A549 (cell line): ENCODE results near the gene AGPAT2. TPM values are rescaled to one million over a fixed set of nuclear protein-coding genes. Genes with fewer than 3 reads are reported as not detected.

Source experiments
- ATAC-seq, 2 experiments: fragments of 200-7000 bp in 1 of 2; fragments of >200 bp in 1 of 2; cut with Nextera tagmentation in 1 of 2; cut with Tn5 transposase in 1 of 2; 3 replicates each; pipeline versions ENCODE4 v1.8.0 to v1.9.1; 2018 to 2020; ENCODE audit warnings: mild to moderate bottlenecking in 1 of 2, moderate library complexity in 1 of 2
- CTCF ChIA-PET: fragments of 300-600 bp; sonication (Branson Sonifier 250); formaldehyde crosslinking; extraction: SDS; loops from one replicate; lab custom pipeline; 2021; ENCODE audit warnings: antibody characterized with exemption, inconsistent platforms; lab: Yijun Ruan, JAX
- POLR2A ChIA-PET: fragments of 350-600 bp; formaldehyde crosslinking; extraction: SDS; loops from one replicate; lab custom pipeline; 2021; ENCODE audit warnings: antibody characterized with exemption, inconsistent platforms; lab: Yijun Ruan, JAX
- DNase-seq, 2 experiments: peaks; one replicate each; pipeline versions ENCODE4 v3.0.0 to v3.0.0-alpha.2; 2011 to 2016; ENCODE audit warnings: low read depth in 1 of 2, low spot score in 1 of 2
- FAIRE-seq: peaks from 2 replicates; lab custom pipeline; 2011; peaks lifted over from hg19 to GRCh38; lab: Jason Lieb, UNC
- H3K27ac ChIP-seq, 2 experiments: fragments of >200 bp; sonication (Bioruptor Twin); formaldehyde crosslinking; 3 replicates each; pipeline ENCODE4 v1.5.1; 2016 to 2017
- H3K4me1 ChIP-seq: fragments of >200 bp; sonication (Bioruptor Twin); formaldehyde crosslinking; 3 replicates; pipeline ENCODE4 v1.6.1; 2016
- H3K4me2 ChIP-seq: fragments of >200 bp; sonication (Bioruptor Twin); formaldehyde crosslinking; 3 replicates; pipeline ENCODE4 v1.6.1; 2016
- H3K4me3 ChIP-seq: fragments of >200 bp; sonication (Bioruptor Twin); formaldehyde crosslinking; 3 replicates; pipeline ENCODE4 v1.5.1; 2016
- H3K9me3 ChIP-seq: fragments of >200 bp; sonication (Bioruptor Twin); formaldehyde crosslinking; 3 replicates; pipeline ENCODE4 v1.6.1; 2016
- BHLHE40 ChIP-seq: IDR thresholded peaks from 2 replicates; pipeline ENCODE4 v1.6.1; 2012; ENCODE audit warnings: low read depth, low read length, inconsistent platforms
- CHD2 ChIP-seq: fragments of 150-350 bp; IDR thresholded peaks from 2 replicates; pipeline ENCODE4 v1.6.1; 2014; ENCODE audit warnings: low read length; ENCODE audit not compliant: partially characterized antibody
- CHD4 ChIP-seq: fragments of 200-600 bp; sonication (generic); IDR thresholded peaks from 2 replicates; pipeline ENCODE4 v1.6.1; 2016; ENCODE audit warnings: antibody characterized with exemption, mild to moderate bottlenecking, borderline replicate concordance
- EHF ChIP-seq: fragments of 250-450 bp; sonication (Bioruptor Pico); IDR thresholded peaks from 2 replicates; pipeline ENCODE4 v1.5.0; 2020; ENCODE audit warnings: mild to moderate bottlenecking
- EHMT2 ChIP-seq: fragments of 200-600 bp; sonication (generic); IDR thresholded peaks from 2 replicates; pipeline ENCODE4 v1.6.1; 2016; ENCODE audit warnings: antibody characterized with exemption, low read depth, mild to moderate bottlenecking, moderate library complexity
- EP300 ChIP-seq, 2 experiments: fragments of >200 bp; sonication (Bioruptor Twin); formaldehyde crosslinking; IDR thresholded peaks; 2 replicates in 1 of 2; 3 replicates in 1 of 2; pipeline ENCODE4 v1.6.1; 2016 to 2017
- FOSB ChIP-seq: fragments of 250-450 bp; sonication (Bioruptor Pico); IDR thresholded peaks from 2 replicates; pipeline ENCODE4 v1.5.0; 2020; ENCODE audit warnings: mild to moderate bottlenecking, moderate library complexity
- FOSL2 ChIP-seq, 2 experiments: fragments of 450-650 bp in 1 of 2; fragments of >200 bp in 1 of 2; sonication (Bioruptor Twin) in 1 of 2; formaldehyde crosslinking; IDR thresholded peaks; 2 replicates each; pipeline versions ENCODE4 v1.5.0 to v1.6.1; 2016 to 2020; ENCODE audit warnings: mild to moderate bottlenecking in 1 of 2, moderate library complexity in 1 of 2
- FOXS1 ChIP-seq: fragments of 250-450 bp; sonication (Bioruptor Pico); IDR thresholded peaks from 2 replicates; pipeline ENCODE4 v1.5.0; 2020; ENCODE audit warnings: mild to moderate bottlenecking, moderate library complexity
- HDAC2 ChIP-seq: fragments of 200-600 bp; sonication (generic); IDR thresholded peaks from 2 replicates; pipeline ENCODE4 v1.6.1; 2016
- JUNB ChIP-seq: fragments of >200 bp; sonication (Bioruptor Twin); formaldehyde crosslinking; IDR thresholded peaks from 2 replicates; pipeline ENCODE4 v1.6.1; 2016
- KDM1A ChIP-seq: fragments of 200-600 bp; sonication (generic); IDR thresholded peaks from 2 replicates; pipeline ENCODE4 v1.6.1; 2016; ENCODE audit warnings: low read depth, mild to moderate bottlenecking
- NFE2L2 ChIP-seq: fragments of 150-350 bp; conservative IDR thresholded peaks from 2 replicates; pipeline ENCODE4 v1.6.1; 2014; ENCODE audit warnings: low read length
- NPAS2 ChIP-seq: fragments of 250-450 bp; sonication (Bioruptor Pico); IDR thresholded peaks from 2 replicates; pipeline ENCODE4 v1.8.0; 2022; ENCODE audit warnings: mild to moderate bottlenecking, moderate library complexity, borderline replicate concordance
- POLR2A ChIP-seq: IDR thresholded peaks from 2 replicates; pipeline ENCODE4 v1.6.1; 2012; ENCODE audit warnings: mild to moderate bottlenecking, low read length
- RAD21 ChIP-seq, 2 experiments: fragments of >200 bp in 1 of 2; sonication (Bioruptor Twin) in 1 of 2; formaldehyde crosslinking in 1 of 2; IDR thresholded peaks in 1 of 2; conservative IDR thresholded peaks in 1 of 2; 2 replicates in 1 of 2; 3 replicates in 1 of 2; pipeline ENCODE4 v1.6.1; 2012 to 2018; ENCODE audit warnings: inconsistent platforms in 1 of 2
- RNF2 ChIP-seq: fragments of 200-600 bp; sonication (generic); IDR thresholded peaks from 2 replicates; pipeline ENCODE4 v1.6.1; 2016; ENCODE audit warnings: low read depth, mild to moderate bottlenecking, antibody characterized with exemption, moderate library complexity, borderline replicate concordance
- SREBF2 ChIP-seq: fragments of 450-650 bp; IDR thresholded peaks from 2 replicates; pipeline ENCODE4 v1.6.1; 2014; ENCODE audit warnings: mild to moderate bottlenecking, moderate library complexity
- TFCP2L1 ChIP-seq: fragments of 250-450 bp; sonication (Bioruptor Pico); IDR thresholded peaks from 2 replicates; pipeline ENCODE4 v1.5.0; 2021; ENCODE audit warnings: mild to moderate bottlenecking
- ZC3H11A ChIP-seq: fragments of 450-650 bp; IDR thresholded peaks from 2 replicates; pipeline ENCODE4 v1.6.1; 2014; ENCODE audit warnings: antibody characterized with exemption, mild to moderate bottlenecking
- ZNF302 ChIP-seq: fragments of 250-450 bp; sonication (Bioruptor Pico); IDR thresholded peaks from 2 replicates; pipeline ENCODE4 v1.9.0; 2021; ENCODE audit warnings: inconsistent platforms, mild to moderate bottlenecking, moderate library complexity
- WGBS: methylation state at CpG from one replicate; pipeline ENCODE4 v1.1.6; 2017; ENCODE audit errors: missing lambda C conversion rate; 5-methylcytosine and 5-hydroxymethylcytosine counted together
- polyA plus RNA-seq, 4 experiments: library from polyadenylated mRNA; depleted of rRNA in 3 of 4; stranded (reverse); fragments of >200 nt; fragmentation: RNase III in 1 of 4; extraction: RNeasy Plus Mini Kit Qiagen cat#74134 plus additional on column Dnase treatment in 1 of 4; gene quantifications; 2 replicates in 3 of 4; 3 replicates in 1 of 4; pipeline ENCODE4 v1.2.3, GENCODE V29; 2011 to 2017
- TF ChIP-seq, protein P1 (sequence below): fragments of 250-450 bp; sonication (Bioruptor Pico); IDR thresholded peaks from 2 replicates; pipeline ENCODE4 v1.5.0; 2021; ENCODE audit warnings: mild to moderate bottlenecking, moderate library complexity, borderline replicate concordance
- TF ChIP-seq, protein P2 (sequence below): fragments of 200-600 bp; sonication (generic); IDR thresholded peaks from 2 replicates; pipeline ENCODE4 v1.6.1; 2016; ENCODE audit warnings: antibody characterized with exemption, mild to moderate bottlenecking, moderate library complexity
- TF ChIP-seq, protein P3 (sequence below): fragments of 250-450 bp; sonication (Bioruptor Pico); IDR thresholded peaks from 2 replicates; pipeline ENCODE4 v1.5.0; 2020; ENCODE audit warnings: low read depth, mild to moderate bottlenecking, moderate library complexity
- TF ChIP-seq, protein P4 (sequence below): fragments of 450-650 bp; IDR thresholded peaks from 2 replicates; pipeline ENCODE4 v1.6.1; 2014; ENCODE audit warnings: antibody characterized with exemption
- TF ChIP-seq, protein P5 (sequence below): fragments of 150-350 bp; IDR thresholded peaks from 2 replicates; pipeline ENCODE4 v1.6.1; 2014; ENCODE audit warnings: low read depth, mild to moderate bottlenecking, low read length

AGPAT2 gene
- polyA plus RNA-seq, 2 of the 4 experiments (the other 2 are of a cell fraction) = 32.3 to 49.5 TPM

DNA sequence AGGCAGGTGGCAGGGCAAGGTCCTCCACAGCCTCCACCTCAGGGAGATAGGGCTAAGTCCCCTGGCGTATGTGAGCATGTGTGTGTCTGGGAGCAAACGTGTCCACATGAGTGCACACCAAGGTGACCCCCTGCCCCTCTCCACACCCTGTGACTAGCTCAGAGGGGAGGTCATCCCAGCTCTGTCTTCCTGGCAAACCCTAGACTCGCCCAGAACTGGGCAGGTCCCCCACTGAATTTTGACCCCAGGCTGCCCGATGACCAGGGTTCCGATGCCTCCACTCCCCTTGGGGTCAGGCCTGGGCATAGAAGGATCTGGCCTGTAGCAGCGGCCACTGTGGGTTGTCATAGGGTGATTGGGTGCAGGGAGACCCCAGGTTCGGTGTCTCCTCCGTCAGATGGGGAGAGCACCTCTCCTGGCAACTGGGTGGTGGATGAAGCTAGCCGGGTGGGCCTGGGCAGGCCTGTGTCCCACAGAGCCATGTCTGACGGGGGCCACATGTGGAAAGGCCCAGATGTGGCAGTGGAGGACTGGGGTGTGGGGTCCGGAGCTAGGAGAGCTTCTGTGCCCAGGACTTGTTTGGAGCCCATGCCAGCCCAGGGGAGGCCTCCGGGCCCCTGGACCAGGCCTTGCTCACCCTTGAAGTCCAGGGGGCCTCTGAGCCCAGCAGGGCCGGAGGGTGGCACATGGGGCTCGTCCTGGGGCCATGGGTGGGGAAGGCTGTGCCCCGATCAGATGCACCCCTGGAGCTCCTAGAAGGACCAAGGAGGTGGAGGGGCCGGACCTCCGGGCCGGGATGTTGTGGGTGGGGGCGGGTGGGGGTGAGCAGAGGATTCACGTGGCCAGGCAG is 31.3 kb upstream of the AGPAT2 start:
- DNase-seq (no peak), FAIRE-seq (no peak), ATAC-seq (no peak)
- Histone ChIP-seq H3K4me2 (no peak overlapping the region), H3K27ac (peak overlapping the region in 1 of 2 experiments; percentile 40; a peak in 3 of 6 replicates), H3K4me1 (peaks cover 54% of the 10 kb centered on the region), H3K4me3 (no peak overlapping the region), H3K9me3 (no peaks in the 10 kb centered on the region)
- 91% methylated on average over 8 of the region's 20 CpGs for WGBS
- ChIA-PET POLR2A (interaction anchor here (0.6 to 2.0 kb wide), 3 partner anchors 9 to 231 kb away, joined by 3 to 17 read pairs (median 3); no protein-coding TSS in a partner anchor), CTCF (interaction anchor here (0.8 to 4.7 kb wide), 5 partner anchors 11 to 47 kb away, joined by 3 to 25 read pairs (median 5); no protein-coding TSS in a partner anchor)
- TF ChIP-seq FOXS1 (CRISPR knock-in tag) (no peak), CHD2 (no peak), POLR2A (no peak), NFE2L2 (no peak), TFCP2L1 (no peak), FOSL2 (IDR thresholded peaks at IDR 0.05) (no peak), FOSL2 (CRISPR knock-in tag; IDR thresholded peaks at IDR 0.05) (no peak), KDM1A (no peak), RNF2 (no peak), SREBF2 (no peak), EP300 (IDR thresholded peaks at IDR 0.05) (no peak), JUNB (no peak), ZNF302 (CRISPR knock-in tag) (no peak)
- TF ChIP-seq, protein P1, sequence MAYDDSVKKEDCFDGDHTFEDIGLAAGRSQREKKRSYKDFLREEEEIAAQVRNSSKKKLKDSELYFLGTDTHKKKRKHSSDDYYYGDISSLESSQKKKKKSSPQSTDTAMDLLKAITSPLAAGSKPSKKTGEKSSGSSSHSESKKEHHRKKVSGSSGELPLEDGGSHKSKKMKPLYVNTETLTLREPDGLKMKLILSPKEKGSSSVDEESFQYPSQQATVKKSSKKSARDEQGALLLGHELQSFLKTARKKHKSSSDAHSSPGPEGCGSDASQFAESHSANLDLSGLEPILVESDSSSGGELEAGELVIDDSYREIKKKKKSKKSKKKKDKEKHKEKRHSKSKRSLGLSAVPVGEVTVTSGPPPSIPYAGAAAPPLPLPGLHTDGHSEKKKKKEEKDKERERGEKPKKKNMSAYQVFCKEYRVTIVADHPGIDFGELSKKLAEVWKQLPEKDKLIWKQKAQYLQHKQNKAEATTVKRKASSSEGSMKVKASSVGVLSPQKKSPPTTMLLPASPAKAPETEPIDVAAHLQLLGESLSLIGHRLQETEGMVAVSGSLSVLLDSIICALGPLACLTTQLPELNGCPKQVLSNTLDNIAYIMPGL = no peak
- TF ChIP-seq, protein P2, sequence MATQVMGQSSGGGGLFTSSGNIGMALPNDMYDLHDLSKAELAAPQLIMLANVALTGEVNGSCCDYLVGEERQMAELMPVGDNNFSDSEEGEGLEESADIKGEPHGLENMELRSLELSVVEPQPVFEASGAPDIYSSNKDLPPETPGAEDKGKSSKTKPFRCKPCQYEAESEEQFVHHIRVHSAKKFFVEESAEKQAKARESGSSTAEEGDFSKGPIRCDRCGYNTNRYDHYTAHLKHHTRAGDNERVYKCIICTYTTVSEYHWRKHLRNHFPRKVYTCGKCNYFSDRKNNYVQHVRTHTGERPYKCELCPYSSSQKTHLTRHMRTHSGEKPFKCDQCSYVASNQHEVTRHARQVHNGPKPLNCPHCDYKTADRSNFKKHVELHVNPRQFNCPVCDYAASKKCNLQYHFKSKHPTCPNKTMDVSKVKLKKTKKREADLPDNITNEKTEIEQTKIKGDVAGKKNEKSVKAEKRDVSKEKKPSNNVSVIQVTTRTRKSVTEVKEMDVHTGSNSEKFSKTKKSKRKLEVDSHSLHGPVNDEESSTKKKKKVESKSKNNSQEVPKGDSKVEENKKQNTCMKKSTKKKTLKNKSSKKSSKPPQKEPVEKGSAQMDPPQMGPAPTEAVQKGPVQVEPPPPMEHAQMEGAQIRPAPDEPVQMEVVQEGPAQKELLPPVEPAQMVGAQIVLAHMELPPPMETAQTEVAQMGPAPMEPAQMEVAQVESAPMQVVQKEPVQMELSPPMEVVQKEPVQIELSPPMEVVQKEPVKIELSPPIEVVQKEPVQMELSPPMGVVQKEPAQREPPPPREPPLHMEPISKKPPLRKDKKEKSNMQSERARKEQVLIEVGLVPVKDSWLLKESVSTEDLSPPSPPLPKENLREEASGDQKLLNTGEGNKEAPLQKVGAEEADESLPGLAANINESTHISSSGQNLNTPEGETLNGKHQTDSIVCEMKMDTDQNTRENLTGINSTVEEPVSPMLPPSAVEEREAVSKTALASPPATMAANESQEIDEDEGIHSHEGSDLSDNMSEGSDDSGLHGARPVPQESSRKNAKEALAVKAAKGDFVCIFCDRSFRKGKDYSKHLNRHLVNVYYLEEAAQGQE = no peak
- TF ChIP-seq, protein P3, sequence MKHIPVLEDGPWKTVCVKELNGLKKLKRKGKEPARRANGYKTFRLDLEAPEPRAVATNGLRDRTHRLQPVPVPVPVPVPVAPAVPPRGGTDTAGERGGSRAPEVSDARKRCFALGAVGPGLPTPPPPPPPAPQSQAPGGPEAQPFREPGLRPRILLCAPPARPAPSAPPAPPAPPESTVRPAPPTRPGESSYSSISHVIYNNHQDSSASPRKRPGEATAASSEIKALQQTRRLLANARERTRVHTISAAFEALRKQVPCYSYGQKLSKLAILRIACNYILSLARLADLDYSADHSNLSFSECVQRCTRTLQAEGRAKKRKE (CRISPR knock-in tag) = no peak

DNA sequence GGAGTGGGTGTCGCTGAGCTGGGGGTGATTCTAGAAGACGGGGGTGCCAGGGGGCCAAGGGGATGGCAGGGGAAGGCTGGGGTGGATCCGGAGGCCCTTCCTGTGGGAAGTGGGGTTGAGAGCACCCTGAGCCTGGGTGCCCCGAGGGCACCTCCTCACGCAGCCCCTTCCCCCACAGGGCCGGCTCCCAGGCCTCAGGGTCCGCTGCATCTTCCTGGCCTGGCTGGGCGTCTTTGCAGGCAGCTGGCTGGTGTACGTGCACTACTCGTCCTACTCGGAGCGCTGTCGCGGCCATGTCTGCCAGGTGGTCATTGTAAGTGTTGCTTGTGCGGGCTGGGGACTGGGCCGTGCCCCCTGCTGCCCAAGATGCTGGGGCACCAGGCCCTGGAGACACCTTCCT is 30.1 kb upstream of the AGPAT2 start:
- WGBS = 78% methylated on average over 8 of the region's 16 CpGs
- TF ChIP-seq, protein P4, sequence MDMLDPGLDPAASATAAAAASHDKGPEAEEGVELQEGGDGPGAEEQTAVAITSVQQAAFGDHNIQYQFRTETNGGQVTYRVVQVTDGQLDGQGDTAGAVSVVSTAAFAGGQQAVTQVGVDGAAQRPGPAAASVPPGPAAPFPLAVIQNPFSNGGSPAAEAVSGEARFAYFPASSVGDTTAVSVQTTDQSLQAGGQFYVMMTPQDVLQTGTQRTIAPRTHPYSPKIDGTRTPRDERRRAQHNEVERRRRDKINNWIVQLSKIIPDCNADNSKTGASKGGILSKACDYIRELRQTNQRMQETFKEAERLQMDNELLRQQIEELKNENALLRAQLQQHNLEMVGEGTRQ = no peak
- TF ChIP-seq NPAS2 (CRISPR knock-in tag) = no peak
- TF ChIP-seq HDAC2 = no peak
- TF ChIP-seq CHD4 = no peak
- no peak for TF ChIP-seq BHLHE40
- no peak for TF ChIP-seq EHMT2
- TF ChIP-seq, protein P5, sequence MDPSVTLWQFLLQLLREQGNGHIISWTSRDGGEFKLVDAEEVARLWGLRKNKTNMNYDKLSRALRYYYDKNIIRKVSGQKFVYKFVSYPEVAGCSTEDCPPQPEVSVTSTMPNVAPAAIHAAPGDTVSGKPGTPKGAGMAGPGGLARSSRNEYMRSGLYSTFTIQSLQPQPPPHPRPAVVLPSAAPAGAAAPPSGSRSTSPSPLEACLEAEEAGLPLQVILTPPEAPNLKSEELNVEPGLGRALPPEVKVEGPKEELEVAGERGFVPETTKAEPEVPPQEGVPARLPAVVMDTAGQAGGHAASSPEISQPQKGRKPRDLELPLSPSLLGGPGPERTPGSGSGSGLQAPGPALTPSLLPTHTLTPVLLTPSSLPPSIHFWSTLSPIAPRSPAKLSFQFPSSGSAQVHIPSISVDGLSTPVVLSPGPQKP = no peak
- no peak for TF ChIP-seq JUNB
- TF ChIP-seq FOSB (CRISPR knock-in tag) = no peak
- TF ChIP-seq FOSL2 (IDR thresholded peaks at IDR 0.05) = no peak
- no peak for TF ChIP-seq FOSL2 (CRISPR knock-in tag; IDR thresholded peaks at IDR 0.05)
- no peak for TF ChIP-seq FOXS1 (CRISPR knock-in tag)
- TF ChIP-seq ZC3H11A = no peak
- TF ChIP-seq RNF2 = no peak
- no peak for TF ChIP-seq EHF (CRISPR knock-in tag)
- TF ChIP-seq RAD21 (conservative IDR thresholded peaks at IDR 0.05 in 1 of 2, IDR thresholded peaks at IDR 0.05 in 1 of 2) = no peak

More for the DNA sequence above, 30.1 kb upstream of the AGPAT2 start:
- H3K4me3 ChIP-seq = no peak overlapping the region
- H3K9me3 ChIP-seq = no peaks in the 10 kb centered on the region
- no peak overlapping the region for H3K4me2 ChIP-seq
- no peak for FAIRE-seq
- ChIA-PET POLR2A (interaction anchor here (2.2 kb wide), 1 partner anchor 11 kb away, joined by 10 read pairs; no protein-coding TSS in a partner anchor), CTCF (interaction anchor here (2.2 to 4.7 kb wide), 2 partner anchors 12 to 45 kb away, joined by 5 to 25 read pairs; no protein-coding TSS in a partner anchor)
- H3K27ac ChIP-seq = no peak overlapping the region
- DNase-seq = no peak
- ATAC-seq = no peak
- peaks cover 51% of the 10 kb centered on the region for H3K4me1 ChIP-seq
